Heart left ventricle (tissue), 16 donors: ENCODE results near the gene PFDN6. TPM values are rescaled to one million over a fixed set of nuclear protein-coding genes. Genes with fewer than 3 reads are reported as not detected.

ENCODE experiments used
- ATAC-seq, 4 donors: fragments of 200-7000 bp; cut with Tn5 transposase; one replicate each; pipeline ENCODE4 v1.9.1; 2020 to 2022; ENCODE audit warnings: moderate library complexity in 4 of 4, mild to moderate bottlenecking in 3 of 4, moderate number of reproducible peaks in 1 of 4
- DNase-seq, 5 donors: peaks; one replicate each; pipeline ENCODE4 v3.0.0-alpha.2; 2020
- H3K27ac ChIP-seq, 12 donors: fragments of 200-600 bp; sonication (generic) in 4 of 12; one replicate each; pipeline versions ENCODE4 v1.5.0 to v1.8.0; 2016 to 2022; ENCODE audit warnings: mild to moderate bottlenecking in 2 of 12
- H3K27me3 ChIP-seq, 9 donors: fragments of 200-600 bp; sonication (generic) in 2 of 9; one replicate each; pipeline versions ENCODE4 v1.5.1 to v1.8.0; 2016 to 2022; ENCODE audit warnings: mild to moderate bottlenecking in 3 of 9
- H3K36me3 ChIP-seq, 9 donors: fragments of 200-600 bp; sonication (generic) in 2 of 9; one replicate each; pipeline versions ENCODE4 v1.5.0 to v1.8.0; 2018 to 2022; ENCODE audit warnings: mild to moderate bottlenecking in 2 of 9
- H3K4me1 ChIP-seq, 12 donors: fragments of 200-600 bp; sonication (generic) in 4 of 12; one replicate each; pipeline versions ENCODE4 v1.5.0 to v1.8.0; 2016 to 2022; ENCODE audit warnings: mild to moderate bottlenecking in 3 of 12
- H3K4me3 ChIP-seq, 12 donors: fragments of 200-600 bp; sonication (generic) in 4 of 12; one replicate each; pipeline versions ENCODE4 v1.5.0 to v1.8.0; 2017 to 2022; ENCODE audit warnings: mild to moderate bottlenecking in 9 of 12, moderate library complexity in 4 of 12
- H3K9me3 ChIP-seq, 12 donors: fragments of 200-600 bp; sonication (generic) in 4 of 12; one replicate each; pipeline versions ENCODE4 v1.5.0 to v1.8.0; 2016 to 2022; ENCODE audit warnings: mild to moderate bottlenecking in 1 of 12
- POLR2A ChIP-seq, 2 donors: fragments of 450-650 bp; IDR thresholded peaks; one replicate each; pipeline ENCODE4 v1.6.1; 2017; ENCODE audit warnings: antibody characterized with exemption in 2 of 2, mild to moderate bottlenecking in 2 of 2, moderate library complexity in 2 of 2
- WGBS, 4 donors: extraction: QIAGEN DNeasy Blood & Tissue Kit in 2 of 4; methylation state at CpG; one replicate each; pipeline versions ENCODE4 v1.1.5 to v1.1.7; 2013 to 2018; 5-methylcytosine and 5-hydroxymethylcytosine counted together
- intact Hi-C, 10 donors: fragments of 100-400 bp; cut with DNase I; formaldehyde crosslinking; loops; one replicate each; pipeline versions ENCODE4 v1.11.1 to v1.14.2; 2022
- microRNA-seq, 4 donors: library from miRNA; unstranded; fragments of <30 nt; microRNA quantifications; one replicate each; pipeline versions ENCODE4 to v1.2.0, GENCODE V29; 2017 to 2020
- polyA plus RNA-seq, 2 donors: library from polyadenylated mRNA; stranded (reverse); fragments of 200-250 nt; gene quantifications; one replicate each; pipeline ENCODE4 v1.2.3, GENCODE V29; 2013
- total RNA-seq, 9 donors: library from RNA; depleted of rRNA in 2 of 9; stranded (reverse); fragments of >200 nt in 2 of 9; fragmentation: NEBNext Ultra II Directional in 3 of 9; extraction: Animal tissue kit (Norgen Biotek cat#: 25700) in 3 of 9; gene quantifications; one replicate each; pipeline versions ENCODE4 v1.1.0 to v1.2.4, GENCODE V29; 2016 to 2023
- TF ChIP-seq, protein P1 (sequence below), 12 donors: fragments of 200-600 bp; sonication (generic) in 4 of 12; IDR thresholded peaks; one replicate each; pipeline versions ENCODE4 v1.5.0 to v1.8.0; 2018 to 2022; ENCODE audit warnings: antibody characterized with exemption in 12 of 12, mild to moderate bottlenecking in 5 of 12
- donor health status: ischemic (EF 13 %, LVEDD 7.1; RV severe dilation, severe dysfunction).
- donor health status: healthy with polysubstance abuse.
- donor health status: DM: no; HTN: yes; CAD: no.
- donor health status: DM: no; HTN: no; CAD: no.
- donor health status: ischemic (EF 25% LVEDD 6.9; RV normal size, moderate dysfunction).
- donor health status: ischemic (EF 25% LVEDD 5.7; RV mildly dilated, moderate dysfunction).
- donor health status: healthy.
- donor health status: DM: yes; HTN: yes; CAD: no.
- donor health status: ischemic (EF 35%, LVEDD 5.7; RV mildly dilated, moderate dysfunction).
- donor health status: nonischemic (EF 11% LVEDD 7.7; RV severe dilation, severe dysfunction).
- donor health status: DM: yes; HTN: yes; CAD: no.
- donor health status: PGD.
- donor health status: ischemic (EF 29% LVEDD 5.4; RV normal size, mild dysfunction).
- donor health status: nonischemic (EF 23%, LVEDD 6.1; RV moderate dilation, normal function).

The PFDN6 gene
- total and polyA plus RNA-seq, 11 donors: 29.2 to 287 (median 44.3) TPM

DNA sequence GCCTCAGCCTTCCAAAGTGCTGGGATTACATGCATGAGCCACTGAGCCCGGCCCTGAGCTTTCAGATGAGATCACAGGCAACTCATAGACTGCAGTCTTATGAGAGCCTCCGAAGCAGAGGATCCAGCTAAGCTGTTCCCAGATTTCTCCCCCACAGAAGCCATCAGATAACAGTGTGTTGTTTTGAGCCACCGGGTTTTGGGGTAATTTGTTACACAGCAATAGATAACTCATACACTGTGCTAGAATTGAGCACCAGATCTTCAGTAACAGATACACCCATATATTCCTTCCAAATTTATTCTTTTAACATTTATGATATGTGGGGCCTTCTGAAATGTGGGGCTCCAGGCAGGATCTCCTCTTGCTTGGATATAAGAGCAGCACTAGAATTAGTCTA is 47.1 kb downstream of the PFDN6 start:
- no peak for ATAC-seq
- Histone ChIP-seq H3K4me1 (no peaks in the 10 kb centered on the region), H3K27ac (no peak overlapping the region), H3K36me3 (no peaks in the 10 kb centered on the region), H3K27me3 (no peaks in the 10 kb centered on the region), H3K4me3 (no peak overlapping the region), H3K9me3 (no peaks in the 10 kb centered on the region)
- 81 to 92% (median 84%) methylated on average over 3 of the region's 3 CpGs for WGBS, 4 donors
- TF ChIP-seq POLR2A (IDR thresholded peaks at IDR 0.05): no peak
- TF ChIP-seq, protein P1, sequence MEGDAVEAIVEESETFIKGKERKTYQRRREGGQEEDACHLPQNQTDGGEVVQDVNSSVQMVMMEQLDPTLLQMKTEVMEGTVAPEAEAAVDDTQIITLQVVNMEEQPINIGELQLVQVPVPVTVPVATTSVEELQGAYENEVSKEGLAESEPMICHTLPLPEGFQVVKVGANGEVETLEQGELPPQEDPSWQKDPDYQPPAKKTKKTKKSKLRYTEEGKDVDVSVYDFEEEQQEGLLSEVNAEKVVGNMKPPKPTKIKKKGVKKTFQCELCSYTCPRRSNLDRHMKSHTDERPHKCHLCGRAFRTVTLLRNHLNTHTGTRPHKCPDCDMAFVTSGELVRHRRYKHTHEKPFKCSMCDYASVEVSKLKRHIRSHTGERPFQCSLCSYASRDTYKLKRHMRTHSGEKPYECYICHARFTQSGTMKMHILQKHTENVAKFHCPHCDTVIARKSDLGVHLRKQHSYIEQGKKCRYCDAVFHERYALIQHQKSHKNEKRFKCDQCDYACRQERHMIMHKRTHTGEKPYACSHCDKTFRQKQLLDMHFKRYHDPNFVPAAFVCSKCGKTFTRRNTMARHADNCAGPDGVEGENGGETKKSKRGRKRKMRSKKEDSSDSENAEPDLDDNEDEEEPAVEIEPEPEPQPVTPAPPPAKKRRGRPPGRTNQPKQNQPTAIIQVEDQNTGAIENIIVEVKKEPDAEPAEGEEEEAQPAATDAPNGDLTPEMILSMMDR (IDR thresholded peaks at IDR 0.05): no peak
- intact Hi-C loops: no loop called here
- no peak for DNase-seq

DNA sequence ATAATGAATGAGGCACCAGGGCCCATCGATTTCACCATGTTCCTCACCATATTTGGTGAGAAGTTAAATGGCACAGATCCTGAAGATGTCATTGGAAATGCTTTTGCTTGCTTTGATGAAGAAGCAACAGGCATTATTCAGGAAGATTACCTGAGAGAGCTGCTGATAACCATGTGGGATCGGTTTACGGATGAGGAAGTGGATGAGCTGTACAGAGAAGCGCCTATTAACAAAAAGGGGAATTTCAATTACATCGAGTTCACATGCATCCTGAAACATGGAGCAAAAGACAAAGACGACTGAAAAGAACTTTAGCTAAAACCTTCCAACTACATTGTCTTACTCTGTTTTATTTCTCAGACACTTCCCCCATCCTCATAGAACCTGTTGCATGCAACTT is 49.8 kb downstream of the PFDN6 start:
- intact Hi-C loops: no loop called here
- H3K9me3 ChIP-seq: no peaks in the 10 kb centered on the region
- no peaks in the 10 kb centered on the region for H3K36me3 ChIP-seq
- WGBS, 4 donors: 80 to 85% (median 82%) methylated on average over 6 of the region's 6 CpGs
- TF ChIP-seq, protein P1 (IDR thresholded peaks at IDR 0.05): no peak
- no peak for TF ChIP-seq POLR2A (IDR thresholded peaks at IDR 0.05)
- H3K4me1 ChIP-seq: no peaks in the 10 kb centered on the region
- no peaks in the 10 kb centered on the region for H3K27me3 ChIP-seq
- no peak for DNase-seq
- ATAC-seq: no peak
- H3K4me3 ChIP-seq: no peak overlapping the region
- H3K27ac ChIP-seq: no peak overlapping the region

Small RNAs within 50 kb of the gene (microRNA-seq; reads per million reads assigned to microRNA genes)
- gene MIR6834: 0 to 0.06 (median 0) reads per million in 4 donors
- 0 to 0.26 (median 0) reads per million in 4 donors for gene MIR6873

Other genes with a start within 250 kb of the PFDN6 start
- 100 to 1,000 TPM in 2 of 9 donors, 10 to 100 TPM in 7; 18.6 to 438 (median 51.0) TPM for gene HLA-DPA1, start 216.0 kb upstream of the PFDN6 start, total RNA-seq
- 10 to 100 TPM; 18.2 to 23.5 TPM for gene HLA-DPA1, start 216.0 kb upstream of the PFDN6 start, polyA plus RNA-seq
- 100 to 1,000 TPM in 2 of 9 donors, 10 to 100 TPM in 7; 16.6 to 346 (median 30.7) TPM for gene HLA-DPB1, start 213.6 kb upstream of the PFDN6 start, total RNA-seq
- gene HLA-DPB1, start 213.6 kb upstream of the PFDN6 start, polyA plus RNA-seq: 10 to 100 TPM; 25.0 to 30.1 TPM
- 1 to 10 TPM in 4 of 9 donors, under 1 TPM in 5; 0.42 to 2.3 (median 0.93) TPM for gene COL11A2, start 97.1 kb upstream of the PFDN6 start, total RNA-seq
- 1 to 10 TPM in 1 of 2 donors, under 1 TPM in 1; 0.39 to 4.9 TPM for gene COL11A2, start 97.1 kb upstream of the PFDN6 start, polyA plus RNA-seq
- gene RXRB, start 88.9 kb upstream of the PFDN6 start, total RNA-seq: 10 to 100 TPM; 20.7 to 39.6 (median 33.4) TPM
- gene RXRB, start 88.9 kb upstream of the PFDN6 start, polyA plus RNA-seq: 10 to 100 TPM; 24.6 to 29.8 TPM
- gene SLC39A7, start 88.7 kb upstream of the PFDN6 start, total RNA-seq: 10 to 100 TPM; 42.4 to 70.4 (median 55.3) TPM
- gene SLC39A7, start 88.7 kb upstream of the PFDN6 start, polyA plus RNA-seq: 100 to 1,000 TPM in 1 of 2 donors, 10 to 100 TPM in 1; 39.9 to 197 TPM
- gene HSD17B8, start 84.9 kb upstream of the PFDN6 start, total RNA-seq: 10 to 100 TPM; 15.8 to 31.7 (median 18.8) TPM
- 10 to 100 TPM; 16.7 to 17.9 TPM for gene HSD17B8, start 84.9 kb upstream of the PFDN6 start, polyA plus RNA-seq
- gene RING1, start 81.1 kb upstream of the PFDN6 start, total RNA-seq: 10 to 100 TPM in 8 of 9 donors, 1 to 10 TPM in 1; 8.4 to 32.2 (median 27.3) TPM
- 10 to 100 TPM; 26.2 to 36.9 TPM for gene RING1, start 81.1 kb upstream of the PFDN6 start, polyA plus RNA-seq
- gene VPS52, start 17.7 kb upstream of the PFDN6 start, total RNA-seq: 10 to 100 TPM; 26.4 to 47.0 (median 34.2) TPM
- 10 to 100 TPM; 25.1 to 33.0 TPM for gene VPS52, start 17.7 kb upstream of the PFDN6 start, polyA plus RNA-seq
- 1,000 to 10,000 TPM in 4 of 9 donors, 100 to 1,000 TPM in 5; 685 to 1,292 (median 971) TPM for gene RPS18, start 17.5 kb upstream of the PFDN6 start, total RNA-seq
- gene RPS18, start 17.5 kb upstream of the PFDN6 start, polyA plus RNA-seq: 1,000 to 10,000 TPM; 2,229 to 3,458 TPM
- gene B3GALT4, start 12.5 kb upstream of the PFDN6 start, total RNA-seq: 10 to 100 TPM in 2 of 9 donors, 1 to 10 TPM in 7; 7.3 to 13.8 (median 9.1) TPM
- 1 to 10 TPM; 7.4 to 8.7 TPM for gene B3GALT4, start 12.5 kb upstream of the PFDN6 start, polyA plus RNA-seq
- 10 to 100 TPM; 12.2 to 39.5 (median 21.4) TPM for gene WDR46, start 362 bp upstream of the PFDN6 start, total RNA-seq
- 10 to 100 TPM; 20.8 to 41.0 TPM for gene WDR46, start 362 bp upstream of the PFDN6 start, polyA plus RNA-seq
- gene RGL2, start 9.3 kb downstream of the PFDN6 start, total RNA-seq: 10 to 100 TPM; 39.3 to 61.1 (median 48.4) TPM
- gene RGL2, start 9.3 kb downstream of the PFDN6 start, polyA plus RNA-seq: 10 to 100 TPM; 34.9 to 67.8 TPM
- 100 to 1,000 TPM in 5 of 9 donors, 10 to 100 TPM in 4; 51.6 to 248 (median 107) TPM for gene TAPBP, start 24.5 kb downstream of the PFDN6 start, total RNA-seq
- 10 to 100 TPM; 28.3 to 36.9 TPM for gene TAPBP, start 24.5 kb downstream of the PFDN6 start, polyA plus RNA-seq
- 10 to 100 TPM; 10.9 to 22.1 (median 14.0) TPM for gene ZBTB22, start 28.1 kb downstream of the PFDN6 start, total RNA-seq
- 10 to 100 TPM in 1 of 2 donors, 1 to 10 TPM in 1; 7.5 to 15.5 TPM for gene ZBTB22, start 28.1 kb downstream of the PFDN6 start, polyA plus RNA-seq
- 10 to 100 TPM; 15.6 to 46.4 (median 18.7) TPM for gene DAXX, start 33.4 kb downstream of the PFDN6 start, total RNA-seq
- 10 to 100 TPM; 13.8 to 30.8 TPM for gene DAXX, start 33.4 kb downstream of the PFDN6 start, polyA plus RNA-seq
- gene KIFC1, start 102.2 kb downstream of the PFDN6 start, total RNA-seq: 1 to 10 TPM in 3 of 9 donors, under 1 TPM in 3, not detected in 3; 0.39 to 7.0 (median 1.0) TPM
- gene KIFC1, start 102.2 kb downstream of the PFDN6 start, polyA plus RNA-seq: under 1 TPM; 0.04 to 0.30 TPM
- gene PHF1, start 121.4 kb downstream of the PFDN6 start, total RNA-seq: 10 to 100 TPM; 43.0 to 82.1 (median 47.3) TPM
- 10 to 100 TPM; 54.0 to 77.0 TPM for gene PHF1, start 121.4 kb downstream of the PFDN6 start, polyA plus RNA-seq
- gene CUTA, start 128.5 kb downstream of the PFDN6 start, total RNA-seq: 100 to 1,000 TPM in 8 of 9 donors, 10 to 100 TPM in 1; 99.3 to 142 (median 120) TPM
- 100 to 1,000 TPM; 139 to 142 TPM for gene CUTA, start 128.5 kb downstream of the PFDN6 start, polyA plus RNA-seq
- 1 to 10 TPM; 2.4 to 9.9 (median 4.4) TPM for gene SYNGAP1, start 130.5 kb downstream of the PFDN6 start, total RNA-seq
- 1 to 10 TPM; 5.0 to 5.8 TPM for gene SYNGAP1, start 130.5 kb downstream of the PFDN6 start, polyA plus RNA-seq
- gene ZBTB9, start 165.0 kb downstream of the PFDN6 start, total RNA-seq: 1 to 10 TPM; 2.5 to 6.4 (median 4.7) TPM
- 1 to 10 TPM; 2.2 to 5.6 TPM for gene ZBTB9, start 165.0 kb downstream of the PFDN6 start, polyA plus RNA-seq